OCI-LY3 (cell line): ENCODE data around the gene CXCL1.

Experiments used
- CTCF ChIP-seq: fragments of 200-600, 300-600 bp; sonication (generic); IDR thresholded peaks from 2 replicates; pipeline ENCODE4 v1.5.1; 2014; ENCODE audit warnings: antibody characterized with exemption, low read length, low read depth
- EZH2phosphoT487 ChIP-seq: fragments of 200-600 bp; shearing (Covaris generic); IDR thresholded peaks from 2 replicates; pipeline ENCODE4 v1.6.1; 2018; ENCODE audit warnings: antibody characterized with exemption, mixed run types, low read depth

GRCh38 chr4:73891326-73891725 lies 22.1 kb downstream of the CXCL1 start:
- TF ChIP-seq CTCF (no peak), EZH2phosphoT487 (no peak)
